Common myeloid progenitor, CD34-positive (primary cell): ENCODE results near the gene MPI.

ENCODE experiments used
- CTCF ChIA-PET: fragments of 350-600 bp; sonication (Branson Sonifier 250); formaldehyde crosslinking; loops from one replicate; lab custom pipeline; 2021; ENCODE audit warnings: antibody characterized with exemption; lab: Charles Lee
- POLR2A ChIA-PET: fragments of 350-600 bp; sonication (Branson Sonifier 250); formaldehyde crosslinking; loops from one replicate; lab custom pipeline; 2021; ENCODE audit warnings: antibody characterized with exemption; lab: Charles Lee
- DNase-seq, 3 donors: peaks; one replicate each; pipeline versions ENCODE4 v3.0.0 to v3.0.0-alpha.2; 2013
- H3K27ac ChIP-seq, 2 experiments: 1 replicate in 1 of 2; 2 replicates in 1 of 2; pipeline ENCODE4 v1.7.0; 2013; ENCODE audit warnings: inconsistent platforms in 2 of 2, low read length in 2 of 2, mild to moderate bottlenecking in 2 of 2, low read depth in 1 of 2, moderate library complexity in 1 of 2; ENCODE audit not compliant: severe bottlenecking in 2 of 2, insufficient read depth in 1 of 2, poor library complexity in 1 of 2
- H3K27me3 ChIP-seq, 5 experiments: replicated peaks in 2 of 5; 1 replicate in 3 of 5; 2 replicates in 2 of 5; pipeline versions ENCODE4 v1.6.1 to v1.7.0; 2013; ENCODE audit warnings: low read length in 4 of 5, mild to moderate bottlenecking in 2 of 5, moderate library complexity in 2 of 5, inconsistent platforms in 1 of 5; ENCODE audit not compliant: insufficient read depth in 5 of 5, control insufficient read depth in 4 of 5
- H3K36me3 ChIP-seq, 4 experiments: 1 replicate in 2 of 4; 2 replicates in 2 of 4; pipeline versions ENCODE4 v1.6.1 to v1.7.0; 2013; ENCODE audit warnings: low read length in 3 of 4, control low read depth in 1 of 4, mild to moderate bottlenecking in 1 of 4; ENCODE audit not compliant: control insufficient read depth in 4 of 4, insufficient read depth in 4 of 4
- H3K4me1 ChIP-seq, 4 experiments: 1 replicate in 3 of 4; 2 replicates in 1 of 4; pipeline versions ENCODE4 v1.6.1 to v1.7.1; 2013; ENCODE audit warnings: low read length in 3 of 4, mild to moderate bottlenecking in 3 of 4, control low read depth in 1 of 4, inconsistent platforms in 1 of 4, moderate library complexity in 1 of 4; ENCODE audit not compliant: control insufficient read depth in 4 of 4, insufficient read depth in 4 of 4; ENCODE audit errors: control extremely low read depth in 1 of 4
- H3K4me3 ChIP-seq, 7 experiments: 1 replicate in 4 of 7; 2 replicates in 3 of 7; pipeline versions ENCODE4 v1.5.1 to v1.7.0; 2013; ENCODE audit warnings: mild to moderate bottlenecking in 7 of 7, low read length in 6 of 7, moderate library complexity in 6 of 7, inconsistent platforms in 2 of 7, low read depth in 2 of 7, control low read depth in 1 of 7; ENCODE audit not compliant: insufficient read depth in 4 of 7, control insufficient read depth in 1 of 7; ENCODE audit errors: extremely low read depth in 1 of 7
- H3K9me3 ChIP-seq, 5 experiments: 1 replicate in 4 of 5; 2 replicates in 1 of 5; pipeline versions ENCODE4 v1.6.1 to v1.7.1; 2013; ENCODE audit warnings: low read length in 4 of 5, mild to moderate bottlenecking in 2 of 5, inconsistent platforms in 1 of 5, low read depth in 1 of 5, moderate library complexity in 1 of 5; ENCODE audit not compliant: control insufficient read depth in 4 of 5, insufficient read depth in 2 of 5; ENCODE audit errors: control extremely low read depth in 1 of 5
- WGBS: methylation state at CpG from one replicate; pipeline ENCODE4 v1.1.5; 2013; ENCODE audit not compliant: insufficient coverage; 5-methylcytosine and 5-hydroxymethylcytosine counted together

The MPI gene

DNA sequence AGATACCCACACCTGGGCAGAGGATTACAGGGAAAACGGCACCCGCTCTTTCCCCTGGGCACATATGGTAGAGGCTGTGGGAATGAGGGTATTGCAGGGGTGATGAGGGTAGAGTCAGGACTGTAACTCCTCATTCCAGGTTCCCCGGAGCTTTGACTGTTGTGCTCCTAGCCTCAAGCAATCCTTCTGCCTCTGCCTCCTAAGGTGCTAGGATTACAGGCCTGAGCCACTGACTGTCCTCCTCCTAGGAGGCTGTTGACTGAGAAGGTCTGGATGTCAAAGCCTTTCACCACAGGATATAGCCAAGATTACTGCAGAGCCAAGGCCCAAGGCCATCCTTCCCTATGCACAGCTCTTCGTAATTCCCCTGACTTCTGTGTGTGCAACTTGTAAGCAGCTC, 1.1 kb upstream of the MPI start:
- ChIA-PET CTCF (interaction anchor here (1.0 to 5.9 kb wide), 7 partner anchors 8 to 102 kb away, joined by 3 to 35 read pairs (median 4); no protein-coding TSS in a partner anchor), POLR2A (interaction anchor here (1.0 to 2.1 kb wide), 3 partner anchors 13 to 18 kb away, joined by 3 to 8 read pairs (median 6); partner anchors contain the start of gene FAM219B)
- Histone ChIP-seq H3K9me3 (no peaks in the 10 kb centered on the region), H3K27me3 (no peaks in the 10 kb centered on the region), H3K27ac (no peak overlapping the region), H3K36me3 (peaks cover 4 to 28% (median 15%) of the 10 kb centered on the region in 4 experiments), H3K4me1 (peaks cover 0 to 48% (median 30%) of the 10 kb centered on the region in 4 experiments), H3K4me3 (peak overlapping the region in 2 of 7 experiments; percentile 84 to 90)
- DNase-seq: no peak
- 96% methylated on average over 4 of the region's 4 CpGs for WGBS

DNA sequence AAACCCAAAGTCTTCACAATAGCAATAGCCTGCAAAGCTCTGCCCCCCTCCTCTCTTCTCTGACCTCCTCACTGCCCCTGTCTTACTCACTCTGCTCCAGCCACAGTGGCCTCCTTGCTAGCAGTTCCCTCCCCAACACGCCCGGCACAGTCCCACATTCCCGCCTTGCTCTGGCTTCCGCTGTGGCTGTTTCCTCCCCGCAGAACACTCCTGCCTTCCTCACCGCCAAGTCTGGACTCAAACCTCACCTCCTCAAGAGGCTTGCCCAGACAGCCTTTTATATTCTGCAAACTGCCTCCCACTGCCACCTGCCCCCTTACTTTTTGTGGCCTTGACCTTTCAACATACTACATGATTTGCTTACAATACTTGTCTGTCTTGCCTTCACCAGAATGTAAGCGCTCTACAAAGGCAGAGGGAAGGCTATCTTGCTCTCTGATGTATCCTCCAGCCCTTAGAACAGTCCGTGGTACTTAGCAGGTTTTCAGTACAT, 406 bp upstream of the MPI start:
- POLR2A ChIA-PET: interaction anchor here (0.7 to 2.1 kb wide), 5 partner anchors 12 to 19 kb away, joined by 3 to 8 read pairs (median 3); partner anchors contain the start of gene FAM219B
- WGBS: 14% methylated on average over 2 of the region's 8 CpGs
- H3K9me3 ChIP-seq: no peaks in the 10 kb centered on the region
- H3K27ac ChIP-seq: peak overlapping the region in 1 of 2 experiments; percentile 86
- peak overlapping the region in 6 of 7 experiments; percentile 49 to 94 (median 89) for H3K4me3 ChIP-seq
- DNase-seq: no peak
- CTCF ChIA-PET: interaction anchor here (1.0 to 5.9 kb wide), 9 partner anchors 8 to 103 kb away, joined by 3 to 35 read pairs (median 5); no protein-coding TSS in a partner anchor
- peaks cover 5 to 28% (median 16%) of the 10 kb centered on the region in 4 experiments for H3K36me3 ChIP-seq
- no peaks in the 10 kb centered on the region for H3K27me3 ChIP-seq
- H3K4me1 ChIP-seq: peaks cover 0 to 42% (median 24%) of the 10 kb centered on the region in 4 experiments

DNA sequence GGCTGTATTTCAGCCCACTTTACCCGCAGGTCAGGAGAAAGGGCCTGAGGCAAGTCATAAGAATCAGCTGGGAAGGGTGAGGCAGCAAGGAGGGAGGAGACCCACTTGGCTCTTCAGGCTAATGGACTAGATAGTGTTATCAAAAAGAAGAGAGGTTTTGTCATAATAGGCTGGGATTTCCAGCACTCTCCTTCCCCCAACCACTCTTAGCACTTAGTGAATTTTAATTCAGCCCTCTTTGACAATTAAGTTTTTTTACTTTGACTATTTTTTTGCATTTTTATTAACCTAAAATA, 771 bp downstream of the MPI start:
- Histone ChIP-seq H3K27me3 (no peaks in the 10 kb centered on the region), H3K27ac (peak overlapping the region; percentile 43 to 86), H3K36me3 (peaks cover 5 to 31% (median 17%) of the 10 kb centered on the region in 4 experiments), H3K4me1 (peaks cover 0 to 33% (median 22%) of the 10 kb centered on the region in 4 experiments), H3K9me3 (no peaks in the 10 kb centered on the region), H3K4me3 (peak overlapping the region; percentile 49 to 94 (median 88))
- ChIA-PET POLR2A (interaction anchor here (0.5 kb wide), 1 partner anchor 16 kb away, joined by 4 read pairs; no protein-coding TSS in a partner anchor), CTCF (interaction anchor here (1.2 to 5.9 kb wide), 6 partner anchors 9 to 46 kb away, joined by 3 to 35 read pairs (median 8); no protein-coding TSS in a partner anchor)
- 0% methylated on average over 1 of the region's 1 CpG for WGBS
- no peak for DNase-seq

DNA sequence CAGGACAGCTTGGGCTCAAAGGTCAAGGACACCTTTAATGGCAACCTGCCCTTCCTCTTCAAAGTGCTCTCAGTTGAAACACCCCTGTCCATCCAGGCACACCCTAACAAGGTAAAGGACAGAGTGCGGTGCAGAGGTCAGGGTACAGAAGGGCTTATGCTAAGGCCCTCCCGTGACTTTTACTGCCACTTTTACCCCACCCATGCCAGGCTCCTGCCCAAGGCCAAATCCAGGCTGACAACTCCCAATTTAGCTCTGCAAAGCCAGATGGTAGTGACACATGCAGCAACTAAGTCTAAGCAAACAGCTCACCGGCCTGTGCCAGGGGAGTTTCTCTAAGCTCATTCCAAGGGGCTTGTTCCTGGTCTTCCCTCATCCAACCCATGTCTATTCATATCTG, 1.6 kb downstream of the MPI start:
- no peak overlapping the region for H3K4me3 ChIP-seq
- DNase-seq: no peak
- WGBS: 95% methylated on average over 3 of the region's 3 CpGs
- ChIA-PET POLR2A (no interaction called here), CTCF (interaction anchor here (1.0 to 5.9 kb wide), 5 partner anchors 9 to 23 kb away, joined by 3 to 35 read pairs (median 3); no protein-coding TSS in a partner anchor)
- H3K27ac ChIP-seq: no peak overlapping the region
- no peaks in the 10 kb centered on the region for H3K9me3 ChIP-seq
- H3K4me1 ChIP-seq: peaks cover 0 to 27% (median 22%) of the 10 kb centered on the region in 4 experiments
- H3K27me3 ChIP-seq: no peaks in the 10 kb centered on the region
- H3K36me3 ChIP-seq: peaks cover 7 to 39% (median 23%) of the 10 kb centered on the region in 4 experiments

DNA sequence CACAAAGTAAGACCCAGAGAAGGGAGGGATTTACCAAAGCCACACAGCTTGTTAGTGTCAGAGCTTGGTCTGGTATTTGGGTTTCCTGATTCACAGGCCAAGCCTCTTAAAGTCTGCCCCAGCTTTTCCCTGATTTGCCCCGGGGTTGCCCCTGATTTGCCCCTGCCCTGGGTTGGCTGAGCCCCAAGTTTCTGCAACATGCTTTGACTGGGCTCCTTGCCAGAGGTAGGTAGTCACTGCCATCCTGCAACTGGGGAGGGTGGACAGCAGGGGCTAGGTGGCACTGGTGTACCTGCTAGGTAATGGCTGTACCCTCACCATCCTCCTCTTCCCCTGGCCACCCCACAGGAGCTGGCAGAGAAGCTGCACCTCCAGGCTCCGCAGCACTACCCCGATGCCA, 2.5 kb downstream of the MPI start:
- DNase-seq: no peak
- ChIA-PET POLR2A (no interaction called here), CTCF (interaction anchor here (1.2 to 5.9 kb wide), 3 partner anchors 9 to 11 kb away, joined by 3 to 35 read pairs (median 10); no protein-coding TSS in a partner anchor)
- Histone ChIP-seq H3K36me3 (peaks cover 7 to 48% (median 27%) of the 10 kb centered on the region in 4 experiments), H3K4me3 (no peak overlapping the region), H3K27ac (no peak overlapping the region), H3K27me3 (no peaks in the 10 kb centered on the region), H3K9me3 (no peaks in the 10 kb centered on the region), H3K4me1 (peaks cover 0 to 31% (median 27%) of the 10 kb centered on the region in 4 experiments)
- WGBS: 88% methylated on average over 2 of the region's 3 CpGs

DNA sequence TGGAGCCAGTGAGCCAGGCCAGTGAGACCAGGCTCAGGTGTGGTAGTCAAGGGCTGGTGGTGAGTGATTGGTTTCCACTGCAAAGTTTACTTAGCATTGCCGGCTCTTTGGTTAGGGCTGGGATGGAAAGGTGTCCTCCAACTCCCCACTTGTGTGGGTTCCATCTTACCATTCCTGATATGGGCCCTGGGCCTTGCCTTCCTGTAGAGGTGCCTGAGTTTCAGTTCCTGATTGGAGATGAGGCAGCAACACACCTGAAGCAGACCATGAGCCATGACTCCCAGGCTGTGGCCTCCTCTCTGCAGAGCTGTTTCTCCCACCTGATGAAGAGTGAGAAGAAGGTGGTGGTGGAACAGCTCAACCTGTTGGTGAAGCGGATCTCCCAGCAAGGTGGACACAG, 3.1 kb downstream of the MPI start:
- no peaks in the 10 kb centered on the region for H3K9me3 ChIP-seq
- no peaks in the 10 kb centered on the region for H3K27me3 ChIP-seq
- CTCF ChIA-PET: interaction anchor here (1.2 to 5.9 kb wide), 2 partner anchors 8 to 11 kb away, joined by 3 to 35 read pairs; no protein-coding TSS in a partner anchor
- WGBS: 95% methylated on average over 2 of the region's 2 CpGs
- peaks cover 0 to 35% (median 32%) of the 10 kb centered on the region in 4 experiments for H3K4me1 ChIP-seq
- POLR2A ChIA-PET: no interaction called here
- no peak overlapping the region for H3K4me3 ChIP-seq
- DNase-seq: no peak
- H3K27ac ChIP-seq: no peak overlapping the region
- peaks cover 7 to 53% (median 32%) of the 10 kb centered on the region in 4 experiments for H3K36me3 ChIP-seq

GRCh38 chr15:74893627-74894026, 3.8 kb downstream of the MPI start:
- H3K36me3 ChIP-seq: peaks cover 7 to 57% (median 36%) of the 10 kb centered on the region in 4 experiments
- 100% methylated on average over 1 of the region's 3 CpGs for WGBS
- ChIA-PET CTCF (interaction anchor here (0.9 to 5.9 kb wide), 5 partner anchors 7 to 43 kb away, joined by 3 to 35 read pairs (median 4); no protein-coding TSS in a partner anchor), POLR2A (no interaction called here)
- H3K9me3 ChIP-seq: no peaks in the 10 kb centered on the region
- no peak overlapping the region for H3K27ac ChIP-seq
- peaks cover 0 to 33% (median 31%) of the 10 kb centered on the region in 4 experiments for H3K4me1 ChIP-seq
- H3K27me3 ChIP-seq: no peaks in the 10 kb centered on the region
- no peak overlapping the region for H3K4me3 ChIP-seq
- no peak for DNase-seq
